Measurements from ENCODE around the gene AMPH. TPM values are rescaled to one million over a fixed set of nuclear protein-coding genes. Genes with fewer than 3 reads are reported as not detected.

The AMPH gene
- total and polyA plus RNA-seq, 8 donors = 0.22 to 6.8 (median 1.3) TPM

DNA sequence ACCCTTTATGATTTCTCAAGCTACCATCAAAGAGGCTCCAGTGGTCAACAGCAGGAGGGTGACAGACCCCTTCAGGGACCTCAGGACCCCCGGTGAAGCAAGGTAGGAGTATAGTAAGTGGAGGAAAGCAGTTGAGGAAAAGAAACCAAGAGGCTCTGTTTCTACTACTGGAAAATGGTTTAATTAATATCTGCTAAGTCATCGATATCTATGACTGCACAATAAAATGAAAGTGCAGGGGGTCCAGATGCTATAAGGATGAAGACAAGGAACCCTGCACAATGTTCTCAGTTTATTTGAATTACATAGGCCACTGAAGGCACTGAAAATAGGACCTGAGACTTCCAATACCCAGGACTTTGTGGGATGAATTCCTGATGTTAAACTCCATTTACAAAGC is 23.7 kb downstream of the AMPH start:
- no peaks in the 10 kb centered on the region for H3K9me3 ChIP-seq
- no peaks in the 10 kb centered on the region for H3K36me3 ChIP-seq
- TF ChIP-seq, protein P1, sequence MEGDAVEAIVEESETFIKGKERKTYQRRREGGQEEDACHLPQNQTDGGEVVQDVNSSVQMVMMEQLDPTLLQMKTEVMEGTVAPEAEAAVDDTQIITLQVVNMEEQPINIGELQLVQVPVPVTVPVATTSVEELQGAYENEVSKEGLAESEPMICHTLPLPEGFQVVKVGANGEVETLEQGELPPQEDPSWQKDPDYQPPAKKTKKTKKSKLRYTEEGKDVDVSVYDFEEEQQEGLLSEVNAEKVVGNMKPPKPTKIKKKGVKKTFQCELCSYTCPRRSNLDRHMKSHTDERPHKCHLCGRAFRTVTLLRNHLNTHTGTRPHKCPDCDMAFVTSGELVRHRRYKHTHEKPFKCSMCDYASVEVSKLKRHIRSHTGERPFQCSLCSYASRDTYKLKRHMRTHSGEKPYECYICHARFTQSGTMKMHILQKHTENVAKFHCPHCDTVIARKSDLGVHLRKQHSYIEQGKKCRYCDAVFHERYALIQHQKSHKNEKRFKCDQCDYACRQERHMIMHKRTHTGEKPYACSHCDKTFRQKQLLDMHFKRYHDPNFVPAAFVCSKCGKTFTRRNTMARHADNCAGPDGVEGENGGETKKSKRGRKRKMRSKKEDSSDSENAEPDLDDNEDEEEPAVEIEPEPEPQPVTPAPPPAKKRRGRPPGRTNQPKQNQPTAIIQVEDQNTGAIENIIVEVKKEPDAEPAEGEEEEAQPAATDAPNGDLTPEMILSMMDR (IDR thresholded peaks at IDR 0.05) = no peak
- ATAC-seq (no peak), FAIRE-seq (no peak), DNase-seq (no peak)
- no peaks in the 10 kb centered on the region for H3K27me3 ChIP-seq
- H3K27ac ChIP-seq = no peak overlapping the region
- H3K4me1 ChIP-seq = no peaks in the 10 kb centered on the region
- no peak overlapping the region for H3K4me3 ChIP-seq
- intact Hi-C loops (cut with DNase I) = no loop called here
- WGBS, 2 donors = 68 to 76% methylated on average over 2 of the region's 2 CpGs

DNA sequence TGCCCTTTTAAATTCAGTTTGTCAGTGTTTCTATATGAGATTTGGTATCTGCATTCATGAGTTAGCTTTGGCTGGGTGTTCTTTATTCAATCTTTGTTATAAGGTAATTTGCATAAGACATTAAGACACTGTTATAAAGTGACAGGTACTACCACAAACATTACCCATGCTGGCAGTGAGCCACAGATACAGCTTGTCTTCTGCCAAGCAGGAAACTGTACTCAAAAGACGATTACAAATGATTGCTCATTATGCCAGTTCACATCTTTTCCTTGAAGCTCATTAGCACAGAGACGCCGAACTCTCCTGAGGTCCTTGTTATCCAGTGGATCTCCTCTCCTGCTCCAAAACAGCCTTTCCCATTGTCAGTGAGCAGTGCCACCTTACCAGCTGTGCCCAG is 30.4 kb downstream of the AMPH start:
- WGBS, 2 donors = 58 to 66% methylated on average over 3 of the region's 3 CpGs

DNA sequence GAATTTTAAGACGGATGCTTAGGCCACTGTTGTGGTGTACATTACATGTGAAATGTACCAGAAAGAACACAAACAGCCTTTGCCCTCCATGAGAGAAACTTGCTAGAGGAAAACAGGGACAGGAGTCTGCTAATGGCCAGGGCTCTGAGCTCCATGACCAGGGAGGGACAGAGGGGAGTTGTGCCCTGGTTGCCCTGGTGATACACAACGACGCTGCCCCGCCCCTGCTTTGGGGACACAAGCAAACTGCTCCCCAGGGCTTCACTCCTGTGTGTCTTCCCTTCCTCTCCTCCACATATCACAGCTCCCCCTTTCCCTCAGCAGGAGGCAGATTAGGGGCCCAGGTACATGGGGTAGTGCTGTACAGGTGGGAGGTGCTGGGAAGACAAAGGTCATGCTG is 36.2 kb downstream of the AMPH start:
- no peaks in the 10 kb centered on the region for H3K27me3 ChIP-seq
- no peak overlapping the region for H3K27ac ChIP-seq
- no peak overlapping the region for H3K4me3 ChIP-seq
- peak in 1 of 4 donors; percentile 51 for ATAC-seq
- FAIRE-seq = no peak
- intact Hi-C loops (cut with DNase I) = no loop called here
- H3K36me3 ChIP-seq = no peaks in the 10 kb centered on the region
- H3K4me1 ChIP-seq = no peaks in the 10 kb centered on the region
- TF ChIP-seq, protein P1 (IDR thresholded peaks at IDR 0.05) = no peak
- DNase-seq = no peak
- WGBS, 2 donors = 45% methylated on average over 4 of the region's 4 CpGs
- H3K9me3 ChIP-seq = no peaks in the 10 kb centered on the region

More for the DNA sequence above, 30.4 kb downstream of the AMPH start:
- no peak for DNase-seq
- FAIRE-seq = no peak
- Histone ChIP-seq H3K4me3 (no peak overlapping the region), H3K9me3 (no peaks in the 10 kb centered on the region), H3K4me1 (no peaks in the 10 kb centered on the region), H3K27ac (no peak overlapping the region), H3K27me3 (no peaks in the 10 kb centered on the region), H3K36me3 (no peaks in the 10 kb centered on the region)
- intact Hi-C loops (cut with DNase I) = no loop called here
- TF ChIP-seq, protein P1 (IDR thresholded peaks at IDR 0.05) = no peak
- ATAC-seq = no peak

DNA sequence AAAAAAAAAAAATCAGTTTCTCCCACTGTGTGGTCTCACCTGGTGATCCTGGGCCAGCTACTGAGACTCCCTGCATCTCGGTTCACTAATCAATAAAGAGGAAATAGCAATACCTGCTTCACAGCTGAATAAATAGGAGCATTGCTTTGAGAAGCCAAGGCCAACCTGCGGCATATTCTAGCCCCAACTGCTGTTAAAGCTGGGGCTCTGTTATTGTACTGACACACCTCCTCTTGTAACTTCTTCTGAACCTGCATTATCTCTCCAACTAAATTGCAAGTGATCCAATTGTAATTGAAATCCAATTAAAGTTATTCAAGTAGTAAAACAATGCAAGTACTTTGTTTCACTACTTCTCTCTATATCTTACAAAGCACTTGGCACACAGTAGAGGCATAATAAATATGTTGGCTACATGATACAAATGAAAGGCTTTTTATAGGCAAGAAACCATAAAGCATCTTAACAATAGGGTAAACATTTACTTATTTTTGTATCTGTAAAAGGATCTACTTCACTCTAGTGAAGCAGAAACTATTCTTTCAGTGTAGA is 38.4 kb downstream of the AMPH start:
- Histone ChIP-seq H3K4me3 (no peak overlapping the region), H3K27me3 (no peaks in the 10 kb centered on the region), H3K9me3 (no peaks in the 10 kb centered on the region), H3K27ac (no peak overlapping the region), H3K36me3 (no peaks in the 10 kb centered on the region), H3K4me1 (no peaks in the 10 kb centered on the region)
- DNase-seq (no peak), FAIRE-seq (no peak), ATAC-seq (no peak)
- 18 to 22% methylated on average over 2 of the region's 2 CpGs for WGBS, 2 donors
- TF ChIP-seq, protein P1 (IDR thresholded peaks at IDR 0.05) = no peak
- intact Hi-C loops (cut with DNase I) = no loop called here

DNA sequence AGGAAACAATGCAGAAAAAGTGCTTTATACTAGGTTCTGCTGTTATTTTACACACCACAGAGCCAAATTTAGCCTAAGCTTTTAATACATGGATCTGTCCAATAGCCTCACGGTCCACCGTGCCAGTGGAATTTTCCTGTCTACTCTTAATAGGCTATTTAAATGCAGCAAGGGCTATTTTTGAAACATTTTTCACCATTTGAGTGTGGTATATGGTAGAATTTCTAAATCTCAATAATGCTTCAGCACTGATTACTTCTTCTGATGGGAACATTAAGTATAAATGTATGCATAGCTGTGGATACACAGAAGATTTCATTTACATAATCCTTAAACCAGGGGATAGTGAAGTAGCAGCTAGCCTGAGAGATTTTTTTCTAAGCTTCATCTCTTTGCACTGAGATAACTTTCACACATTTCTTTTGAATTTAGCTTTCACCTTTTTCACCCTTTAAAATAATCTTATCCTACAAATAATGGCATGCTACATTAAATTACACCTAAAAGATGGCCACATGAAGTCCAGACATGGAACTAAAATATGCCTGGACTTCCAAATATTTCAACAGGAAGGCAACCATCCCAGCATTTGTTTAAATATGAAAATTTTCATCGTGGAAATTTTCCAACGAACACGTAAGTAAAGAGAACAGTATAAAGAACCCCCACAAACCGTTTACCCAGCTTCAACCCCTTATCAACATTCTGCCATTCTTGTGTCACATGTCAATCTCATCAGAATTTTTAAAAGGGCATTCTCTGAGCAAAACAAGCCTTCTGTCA is 45.4 kb downstream of the AMPH start:
- TF ChIP-seq, protein P1 (IDR thresholded peaks at IDR 0.05) = no peak
- Histone ChIP-seq H3K9me3 (no peaks in the 10 kb centered on the region), H3K4me1 (no peaks in the 10 kb centered on the region), H3K4me3 (no peak overlapping the region), H3K27ac (no peak overlapping the region), H3K36me3 (no peaks in the 10 kb centered on the region), H3K27me3 (no peaks in the 10 kb centered on the region)
- no peak for DNase-seq
- intact Hi-C loops (cut with DNase I) = no loop called here
- no peak for FAIRE-seq
- 37% methylated on average over 6 of the region's 6 CpGs for WGBS, 2 donors
- no peak for ATAC-seq
